ENCODE measurements around the gene PFDN4.

The PFDN4 gene

DNA sequence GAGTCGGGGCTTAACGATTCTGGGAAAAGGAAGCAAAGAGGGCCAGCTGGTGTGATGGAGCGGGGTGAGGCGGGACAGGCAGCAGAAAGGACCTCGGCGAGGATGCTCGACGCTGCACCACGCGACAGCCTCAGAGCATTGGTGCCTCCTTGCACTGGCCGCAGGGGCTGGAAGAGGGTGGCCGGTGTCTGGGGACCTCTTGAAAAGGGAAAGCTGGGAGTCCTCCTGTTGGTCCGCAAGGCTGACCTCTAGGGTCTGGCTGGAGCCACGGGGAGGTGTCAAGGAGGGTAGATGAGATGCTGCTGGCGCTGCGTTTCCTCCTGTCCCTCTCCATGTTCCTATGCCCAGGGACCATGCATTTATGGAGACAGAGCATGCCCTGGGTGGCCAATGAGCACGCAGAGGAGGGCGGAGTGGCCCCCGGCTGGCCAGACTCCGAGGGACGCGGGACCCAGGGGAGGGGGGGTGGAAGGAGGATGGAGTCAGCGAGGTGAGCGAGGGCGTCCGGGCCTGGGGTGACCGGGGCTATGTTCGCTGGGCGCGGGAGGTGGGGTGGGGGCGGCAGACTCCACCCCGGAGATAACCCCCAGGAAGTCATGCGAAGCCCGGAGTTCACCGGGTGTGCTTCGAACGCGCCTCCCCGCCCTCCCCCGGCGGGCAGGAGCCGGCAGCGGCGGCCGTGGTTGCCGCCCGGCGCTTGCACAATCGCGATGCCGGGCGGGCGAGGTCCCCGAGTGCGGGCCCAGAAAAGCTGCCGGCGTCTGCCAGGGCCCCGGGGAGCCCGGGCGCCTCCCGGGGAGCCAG lies 34.0 kb upstream of the PFDN4 start, which contains the start of gene CYP24A1:
Gene CYP24A1, minus strand, starts transcription at position 334 of the 804 bp plus-strand sequence. CDS start 407 bp downstream, outside the sequence.
- DNase-seq (ENCODE audit: low read depth, low spot score): no peak

DNA sequence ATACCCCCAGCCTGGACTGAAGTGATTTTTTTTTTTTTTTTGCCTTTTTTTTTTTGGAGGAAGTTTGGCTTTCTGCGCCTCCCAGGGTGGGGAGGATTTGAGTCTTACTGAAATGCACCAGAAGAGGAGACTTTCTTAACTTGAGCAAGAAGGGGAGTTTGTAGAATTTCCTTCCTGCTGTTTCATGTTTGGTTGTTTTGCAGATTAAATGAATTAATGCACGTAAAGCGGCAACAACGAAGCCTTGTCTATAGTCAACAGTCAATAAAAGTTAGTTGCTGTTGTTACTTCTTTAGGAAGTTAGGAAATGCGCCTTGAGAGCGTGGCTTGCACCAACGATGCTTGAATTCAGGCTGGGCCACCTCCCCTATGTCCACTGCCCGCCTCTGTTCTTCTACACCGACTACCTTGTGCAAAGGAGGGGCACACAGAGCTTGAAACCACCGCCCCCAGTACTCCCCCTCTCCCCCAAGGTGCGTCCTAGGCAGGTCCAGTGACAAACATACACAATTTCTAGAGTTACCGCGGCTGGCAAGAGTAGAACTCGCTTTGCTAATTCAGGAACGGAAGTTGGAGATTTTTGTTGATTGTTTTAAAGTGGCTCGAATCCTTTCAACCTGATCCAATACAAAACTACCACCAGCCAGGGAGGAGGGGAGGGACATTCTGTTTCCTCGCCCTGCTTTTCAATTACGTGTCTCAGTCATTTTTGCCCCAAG lies 33.3 kb upstream of the PFDN4 start:
- no peak for DNase-seq (ENCODE audit: low read depth, low spot score)

DNA sequence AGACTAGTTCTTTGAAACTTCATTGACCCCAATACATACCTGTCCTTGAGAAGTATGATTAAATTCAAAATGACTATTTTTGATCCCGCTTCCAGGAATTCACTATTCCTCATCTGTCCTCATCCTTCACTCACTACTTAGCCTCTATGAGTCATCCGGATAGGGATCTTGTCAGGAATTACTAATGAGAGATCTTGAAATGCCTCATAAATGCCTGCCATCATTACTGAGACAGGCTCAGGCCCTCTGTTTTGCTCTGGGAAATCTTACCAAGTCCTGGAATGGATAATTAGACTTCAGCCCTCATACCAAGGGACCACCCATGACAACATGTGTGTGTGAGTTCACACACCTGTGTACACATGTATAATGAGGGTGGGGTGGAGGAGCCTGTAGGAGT lies 31.3 kb upstream of the PFDN4 start:
- DNase-seq (ENCODE audit: low read depth, low spot score): no peak

GRCh38 chr20:54177378-54177777 lies 30.5 kb upstream of the PFDN4 start:
- no peak for DNase-seq (ENCODE audit: low read depth, low spot score)

DNA sequence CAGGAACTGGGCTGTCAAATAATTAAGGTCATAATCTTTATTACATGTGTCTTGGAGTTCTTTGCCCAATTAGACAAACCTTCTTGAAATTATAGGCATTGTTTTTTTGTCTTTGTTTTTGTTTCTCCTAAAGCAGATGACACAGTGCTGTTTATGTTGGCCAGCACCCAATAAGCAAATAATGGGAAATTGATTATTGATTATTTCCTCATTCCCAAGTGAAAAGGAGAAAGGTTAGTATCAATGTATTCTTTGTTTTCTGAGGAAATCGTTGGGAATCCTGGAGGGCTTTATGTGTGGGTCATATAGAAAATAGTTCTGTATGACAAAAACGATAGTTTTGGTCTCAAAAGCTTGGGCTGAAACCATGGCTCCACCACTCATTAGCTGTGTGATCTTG lies 29.6 kb upstream of the PFDN4 start:
- DNase-seq (ENCODE audit: low read depth, low spot score): no peak

GRCh38 chr20:54179946-54180345 lies 27.9 kb upstream of the PFDN4 start:
- no peak for DNase-seq (ENCODE audit: low read depth, low spot score)

- DNase-seq (ENCODE audit: low read depth, low spot score): no peak
Observed at GRCh38 chr20:54180931-54181330, 27.0 kb upstream of the PFDN4 start.

- DNase-seq (ENCODE audit: low read depth, low spot score): no peak
Observed at GRCh38 chr20:54184071-54184470, 23.8 kb upstream of the PFDN4 start.

- DNase-seq (ENCODE audit: low read depth, low spot score): no peak
Observed at GRCh38 chr20:54184904-54185626, 22.8 kb upstream of the PFDN4 start.

DNA sequence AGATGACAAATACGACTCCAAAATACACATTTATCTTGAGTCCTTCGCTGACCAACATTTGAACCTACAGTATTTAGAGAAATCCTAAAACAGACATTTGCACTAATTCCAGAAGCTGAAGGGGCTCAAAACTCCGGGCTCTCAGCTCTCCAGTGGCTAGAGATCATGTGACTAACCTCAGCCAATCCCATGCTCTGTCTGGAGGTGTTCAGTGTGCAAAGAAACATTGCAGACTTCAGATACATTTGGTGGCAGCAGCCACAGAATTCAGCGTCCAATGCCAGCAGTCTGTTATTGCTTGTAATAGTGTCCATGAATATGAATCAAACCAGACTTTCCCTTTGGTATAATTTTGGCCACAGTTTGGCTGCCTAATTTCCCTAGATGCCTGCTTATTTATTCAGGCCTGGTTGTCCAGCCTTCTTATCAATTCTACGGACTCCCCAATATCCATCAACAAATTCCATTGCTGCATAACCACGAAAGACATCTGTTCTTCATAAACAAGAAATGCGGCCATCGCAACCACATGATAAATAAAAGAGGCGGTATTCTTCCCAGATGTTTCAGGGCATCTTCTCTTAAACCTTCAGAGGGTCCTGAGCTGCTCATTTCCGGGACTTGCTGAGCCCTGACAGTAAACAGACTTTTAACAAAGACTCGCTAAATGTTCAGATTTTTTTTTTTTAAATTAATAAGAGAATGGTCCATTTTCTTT lies 19.6 kb upstream of the PFDN4 start:
- DNase-seq (ENCODE audit: low read depth, low spot score): no peak

DNA sequence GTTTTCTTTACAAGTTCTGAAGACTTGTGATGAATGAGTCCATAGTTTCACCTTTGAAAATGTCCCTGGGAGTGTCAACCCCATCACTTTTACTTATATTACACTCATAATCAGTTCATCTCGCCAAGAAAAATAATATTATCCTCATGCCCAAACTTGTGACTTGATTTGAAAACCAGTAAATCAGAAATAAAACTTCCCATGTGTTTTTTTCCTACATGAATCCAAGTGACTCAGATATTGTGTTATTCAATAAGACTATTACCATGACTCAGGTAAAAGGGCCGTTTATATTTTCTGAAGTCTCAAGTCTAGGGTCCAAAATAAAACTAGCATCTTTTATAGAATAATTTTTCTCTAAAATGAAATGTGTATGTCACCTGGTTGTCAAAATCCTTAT lies 18.3 kb upstream of the PFDN4 start:
- no peak for DNase-seq (ENCODE audit: low read depth, low spot score)

DNA sequence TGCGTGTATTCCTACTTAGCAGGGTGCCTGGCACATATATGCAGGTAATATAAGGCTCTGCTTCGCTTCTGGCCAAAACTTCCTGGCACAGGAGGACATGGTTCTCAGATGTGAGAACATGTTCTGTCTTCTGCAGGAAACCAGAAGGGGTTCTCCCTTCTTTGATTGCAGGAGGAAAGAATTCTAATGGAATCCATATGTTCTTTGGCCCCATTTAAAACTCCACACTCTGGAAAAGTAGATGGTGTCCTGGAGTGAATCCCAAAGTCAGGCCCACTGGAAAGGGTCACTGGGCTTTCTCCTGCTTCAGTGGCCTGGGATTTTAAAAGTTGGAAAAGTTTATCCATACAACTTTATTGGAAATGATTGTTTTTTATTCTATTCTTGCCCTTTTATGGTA lies 17.7 kb upstream of the PFDN4 start:
- no peak for DNase-seq (ENCODE audit: low read depth, low spot score)

DNA sequence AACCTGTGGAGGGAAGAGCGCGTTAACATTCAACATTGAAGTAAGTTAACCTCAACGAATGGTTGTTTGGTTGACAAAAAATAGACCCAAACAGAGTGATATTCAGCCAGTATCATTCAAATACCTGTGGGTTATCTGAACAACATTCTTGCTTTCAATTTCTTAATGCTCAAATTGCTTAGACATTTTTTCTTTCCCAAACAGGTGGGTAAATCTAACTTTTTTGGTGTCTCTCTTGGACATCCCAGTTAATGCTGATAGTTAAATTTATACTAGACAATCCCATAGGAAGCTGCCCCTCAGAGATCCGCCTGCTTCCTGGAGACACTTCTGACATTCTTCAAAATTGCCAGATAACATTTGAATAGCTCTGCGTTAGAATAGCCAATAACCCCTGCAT lies 14.1 kb upstream of the PFDN4 start:
- no peak for DNase-seq (ENCODE audit: low read depth, low spot score)

DNA sequence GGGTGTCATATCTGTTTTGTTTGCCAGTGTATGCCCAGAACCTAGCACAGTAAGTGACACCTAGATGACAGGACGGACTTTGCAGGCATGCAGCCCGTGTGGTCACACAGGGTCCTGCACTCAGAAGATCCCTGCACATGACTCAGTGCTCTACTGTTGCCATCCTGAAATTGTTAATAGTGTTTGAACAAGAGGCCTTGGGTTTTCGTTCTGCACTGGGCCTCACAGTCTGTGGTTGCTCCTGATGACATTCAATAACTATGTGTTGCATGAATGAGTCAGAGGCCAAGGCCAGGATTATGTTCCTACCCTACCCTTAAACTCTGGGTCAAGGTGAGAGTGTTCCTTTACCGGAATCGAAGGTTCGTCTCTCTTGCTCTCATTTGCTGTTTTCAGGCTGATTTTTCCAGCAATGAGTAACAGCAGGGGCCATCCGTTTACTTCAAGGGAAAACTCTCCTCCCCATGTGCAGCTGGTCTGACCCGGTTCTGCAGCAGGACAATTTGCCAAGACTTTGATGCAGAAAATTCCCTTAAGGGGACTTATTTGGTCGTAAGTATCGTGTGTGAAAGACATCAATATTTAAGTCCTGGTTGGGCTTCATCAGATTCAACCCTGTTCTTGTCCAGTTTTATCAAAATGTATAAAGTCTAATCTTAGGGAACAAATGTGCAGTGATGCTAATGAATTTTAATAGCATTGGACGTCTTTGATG lies 13.0 kb upstream of the PFDN4 start:
- no peak for DNase-seq (ENCODE audit: low read depth, low spot score)

GRCh38 chr20:54195483-54196472 lies 12.1 kb upstream of the PFDN4 start:
- DNase-seq (ENCODE audit: low read depth, low spot score): no peak

DNA sequence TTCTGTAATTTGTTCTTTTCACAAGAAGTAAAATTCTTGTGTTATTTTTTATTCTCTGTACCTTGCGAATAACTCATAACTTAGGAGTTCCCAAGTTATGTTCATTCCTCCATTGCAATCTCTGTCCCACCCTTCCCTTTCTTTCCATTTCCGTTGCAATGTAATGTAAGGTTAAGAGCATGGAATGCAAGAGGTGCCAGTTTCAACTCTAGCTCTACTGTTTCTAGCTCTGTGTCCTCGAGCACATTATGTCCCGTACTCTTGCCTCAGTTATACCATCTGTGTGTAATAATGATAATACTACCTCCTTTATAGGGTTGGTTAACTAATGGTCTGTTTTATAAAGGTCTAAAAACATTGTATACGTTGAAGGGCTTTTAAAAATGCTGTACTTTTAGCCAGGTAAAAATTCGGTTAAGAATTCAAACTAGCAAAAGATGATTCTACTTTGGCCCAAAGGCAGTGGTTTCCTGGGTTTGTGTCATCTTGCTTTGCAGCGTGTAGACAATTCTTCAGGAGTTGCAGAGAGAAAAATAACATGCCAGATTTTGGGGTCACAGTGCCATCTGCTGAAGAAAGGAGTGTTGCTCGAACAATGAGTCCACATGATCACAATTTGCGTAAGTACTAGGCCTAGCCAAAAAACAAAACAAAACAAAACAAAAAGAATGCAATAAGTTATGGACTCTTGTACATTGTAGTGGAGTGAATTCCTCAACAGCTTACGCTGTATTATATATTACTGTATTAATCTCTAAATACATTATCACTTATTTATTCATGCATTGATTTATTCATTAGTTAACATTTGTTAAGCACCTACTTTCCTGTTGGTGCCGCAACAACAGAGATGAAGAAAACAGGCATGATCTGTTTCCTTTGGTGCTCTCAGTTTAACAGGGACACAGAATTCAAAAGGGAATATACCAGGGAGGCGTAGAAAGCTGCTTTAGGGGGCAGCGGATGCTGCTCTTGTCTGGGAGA lies 10.0 kb upstream of the PFDN4 start:
- no peak for DNase-seq (ENCODE audit: low read depth, low spot score)

- DNase-seq (ENCODE audit: low read depth, low spot score): no peak
Observed at GRCh38 chr20:54199283-54199682, 8.6 kb upstream of the PFDN4 start.

DNA sequence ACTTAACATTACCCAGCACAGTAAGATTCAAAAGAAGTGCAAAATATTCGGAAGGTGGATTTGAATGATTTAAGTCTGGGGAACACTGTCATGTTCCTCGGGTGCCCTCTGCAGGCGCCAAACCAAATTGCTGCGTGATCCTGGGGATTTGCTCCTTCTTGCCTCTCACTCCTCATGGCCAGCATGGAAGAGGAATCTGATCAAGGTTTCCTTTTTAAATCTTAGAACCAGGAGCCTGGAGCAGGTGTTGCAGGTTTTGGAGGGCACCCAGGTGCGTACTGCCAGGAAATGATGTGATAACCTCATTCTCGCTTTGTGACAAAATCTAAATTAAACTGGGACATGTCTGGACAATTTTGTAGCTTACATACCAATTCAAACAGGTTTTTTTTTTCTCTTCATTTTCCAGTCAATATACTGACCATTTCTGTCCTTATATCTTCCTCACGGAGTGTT lies 8.1 kb upstream of the PFDN4 start:
- peak; percentile 38 for DNase-seq (ENCODE audit: low read depth, low spot score)

All from activated CD4-positive, CD25-positive, alpha-beta regulatory T cell treated with anti-CD3 and anti-CD28 coated beads, Interleukin-2, amount 50 U/mL, for 16 hours (primary cell).